Measurements from ENCODE around the gene CLPX.
"Not testable (repeated sequence)": the region's sequence is repeated elsewhere in the genome, so short reads cannot be mapped to it uniquely, and the experiment has no call there.

CLPX gene

DNA sequence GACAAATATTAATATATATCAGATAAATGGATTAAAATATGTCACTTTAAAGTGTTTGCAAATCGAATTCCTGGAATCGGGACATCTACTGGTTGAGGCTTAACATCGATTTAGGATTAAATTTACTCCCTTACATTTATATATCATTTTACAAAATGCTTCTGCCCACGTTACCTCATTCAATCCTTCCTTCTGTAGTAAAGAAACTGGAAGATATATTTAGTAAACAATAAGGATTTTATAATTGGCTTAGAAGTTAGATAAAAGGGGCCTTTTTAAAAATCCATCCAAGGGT lies 1.3 kb downstream of the CLPX start:
- peak overlapping the region; percentile 92 for H3K4me3 ChIP-seq (ENCODE audit: low read length)
- TF ChIP-seq, protein P1, sequence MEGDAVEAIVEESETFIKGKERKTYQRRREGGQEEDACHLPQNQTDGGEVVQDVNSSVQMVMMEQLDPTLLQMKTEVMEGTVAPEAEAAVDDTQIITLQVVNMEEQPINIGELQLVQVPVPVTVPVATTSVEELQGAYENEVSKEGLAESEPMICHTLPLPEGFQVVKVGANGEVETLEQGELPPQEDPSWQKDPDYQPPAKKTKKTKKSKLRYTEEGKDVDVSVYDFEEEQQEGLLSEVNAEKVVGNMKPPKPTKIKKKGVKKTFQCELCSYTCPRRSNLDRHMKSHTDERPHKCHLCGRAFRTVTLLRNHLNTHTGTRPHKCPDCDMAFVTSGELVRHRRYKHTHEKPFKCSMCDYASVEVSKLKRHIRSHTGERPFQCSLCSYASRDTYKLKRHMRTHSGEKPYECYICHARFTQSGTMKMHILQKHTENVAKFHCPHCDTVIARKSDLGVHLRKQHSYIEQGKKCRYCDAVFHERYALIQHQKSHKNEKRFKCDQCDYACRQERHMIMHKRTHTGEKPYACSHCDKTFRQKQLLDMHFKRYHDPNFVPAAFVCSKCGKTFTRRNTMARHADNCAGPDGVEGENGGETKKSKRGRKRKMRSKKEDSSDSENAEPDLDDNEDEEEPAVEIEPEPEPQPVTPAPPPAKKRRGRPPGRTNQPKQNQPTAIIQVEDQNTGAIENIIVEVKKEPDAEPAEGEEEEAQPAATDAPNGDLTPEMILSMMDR (conservative IDR thresholded peaks at IDR 0.05; ENCODE audit: low read length) = 0 out of 2 replicates have a peak, but pooled peaks have one; percentile 5
- DNase-seq (ENCODE audit: low read depth) = no peak

DNA sequence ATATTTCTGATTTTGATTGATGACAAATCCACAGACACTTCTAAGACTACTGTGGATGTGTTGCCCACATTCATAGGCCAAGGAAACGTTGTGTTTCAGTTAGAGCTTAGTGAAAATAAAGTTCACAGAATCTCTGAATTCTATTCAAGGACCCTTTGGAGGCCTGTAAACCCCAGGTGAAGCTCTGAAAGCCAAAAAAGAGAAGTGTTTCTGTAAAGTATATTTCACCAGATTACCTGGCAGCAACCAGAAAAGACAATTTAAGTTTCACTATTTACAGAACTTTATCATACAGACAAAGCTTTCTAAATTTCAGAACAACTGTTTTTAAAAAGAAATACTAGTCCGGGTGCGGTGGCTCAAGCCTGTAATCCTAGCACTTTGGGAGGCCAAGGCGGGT lies 2.6 kb downstream of the CLPX start:
- no peak for DNase-seq (ENCODE audit: low read depth)
- TF ChIP-seq, protein P1 (conservative IDR thresholded peaks at IDR 0.05; ENCODE audit: low read length) = no peak
- no peak overlapping the region for H3K4me3 ChIP-seq (ENCODE audit: low read length)

DNA sequence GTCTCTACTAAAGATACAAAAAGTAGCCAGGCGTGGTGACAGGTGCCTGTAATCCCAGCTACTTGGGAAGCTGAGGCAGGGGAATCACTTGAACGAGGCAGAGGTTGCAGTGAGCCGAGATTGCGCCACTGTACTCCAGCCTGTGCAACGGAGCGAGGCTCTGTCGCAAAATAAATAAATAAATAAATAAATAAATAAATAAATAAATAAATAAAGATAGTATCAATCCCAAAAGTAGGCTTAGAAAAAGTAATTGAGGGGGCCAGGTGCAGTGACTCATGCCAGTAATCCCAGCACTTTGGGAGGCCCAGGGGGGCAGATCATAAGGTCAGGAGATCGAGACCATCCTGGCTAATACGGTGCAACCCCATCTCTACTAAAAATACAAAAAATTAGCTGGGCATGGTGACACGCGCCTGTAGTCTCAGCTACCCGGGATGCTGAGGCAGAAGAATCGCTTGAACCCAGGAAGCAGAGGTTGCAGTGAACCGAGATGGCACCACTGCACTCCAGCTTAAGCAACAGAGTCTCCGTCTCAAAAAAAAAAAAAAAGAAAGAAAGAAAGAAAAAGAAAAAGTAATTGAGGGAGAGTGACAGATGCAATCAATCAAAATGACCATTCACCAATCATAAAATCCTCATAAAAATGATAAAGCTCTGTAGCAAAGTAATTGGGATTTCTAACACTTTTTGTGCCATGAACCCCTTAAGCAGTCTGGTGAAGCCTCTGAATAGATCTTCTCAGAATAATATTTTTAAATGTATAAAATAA lies 3.4 kb downstream of the CLPX start:
- not testable (repeated sequence) for H3K4me3 ChIP-seq (ENCODE audit: low read length); DNase-seq (ENCODE audit: low read depth)

DNA sequence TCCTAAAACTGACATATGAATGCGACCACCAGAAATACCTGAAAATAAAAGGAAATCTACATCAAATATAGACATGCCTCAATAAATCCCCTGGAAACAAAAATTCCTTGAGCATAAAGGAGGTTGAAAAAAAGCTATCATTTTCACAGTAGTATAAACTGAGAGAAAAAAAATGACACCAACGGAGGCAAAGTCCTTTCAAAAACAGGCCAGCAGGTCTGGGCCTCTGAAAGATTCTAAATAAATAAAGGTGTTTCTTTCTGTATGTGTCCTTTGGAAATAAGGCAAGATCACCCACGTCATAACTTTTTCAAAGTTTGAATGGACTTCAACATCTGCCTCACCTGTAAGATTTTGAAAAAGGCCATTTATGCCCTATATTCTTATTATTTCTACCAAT lies 5.0 kb downstream of the CLPX start:
- no peak overlapping the region for H3K4me3 ChIP-seq (ENCODE audit: low read length)
- TF ChIP-seq, protein P1 (conservative IDR thresholded peaks at IDR 0.05; ENCODE audit: low read length) = no peak
- DNase-seq (ENCODE audit: low read depth) = no peak

DNA sequence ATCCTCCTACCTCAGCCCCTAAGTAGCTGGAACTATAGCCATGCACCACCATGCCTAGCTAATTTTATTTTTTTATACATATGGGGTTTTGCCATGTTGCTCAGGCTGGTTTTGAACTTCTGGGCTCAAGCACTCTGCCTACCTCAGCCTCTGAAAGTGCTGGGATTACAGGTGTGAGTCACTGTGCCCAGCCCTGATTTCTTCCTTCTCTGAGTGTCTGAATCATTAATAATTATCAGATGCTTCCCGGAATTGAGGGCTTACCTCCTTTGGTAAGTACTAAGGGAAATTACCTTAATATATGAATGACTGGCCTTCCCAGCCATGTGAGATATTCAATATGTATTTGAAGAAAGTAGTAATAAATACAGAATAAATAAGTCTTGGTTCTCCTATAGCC lies 7.2 kb downstream of the CLPX start:
- H3K4me3 ChIP-seq (ENCODE audit: low read length) = no peak overlapping the region
- TF ChIP-seq, protein P1 (conservative IDR thresholded peaks at IDR 0.05; ENCODE audit: low read length) = no peak
- no peak for DNase-seq (ENCODE audit: low read depth)

DNA sequence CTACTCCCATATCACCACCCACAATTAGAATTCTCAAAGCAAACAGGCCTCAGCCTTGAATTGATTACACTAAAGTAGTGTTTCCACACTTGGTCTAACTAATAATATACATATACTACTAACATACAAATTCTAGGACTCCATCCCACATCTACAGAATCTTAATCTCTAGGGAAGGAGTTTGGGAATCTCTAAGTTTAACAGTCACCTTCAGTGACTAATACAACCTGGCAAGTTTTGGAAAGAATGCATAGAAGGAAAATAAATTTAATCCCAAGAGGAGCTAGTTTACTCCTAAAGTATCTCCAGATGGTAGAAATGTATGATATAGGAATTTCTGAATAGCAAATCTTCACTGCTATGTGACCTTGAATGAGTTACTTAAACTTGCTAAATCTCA lies 9.1 kb downstream of the CLPX start:
- TF ChIP-seq, protein P1 (conservative IDR thresholded peaks at IDR 0.05; ENCODE audit: low read length) = no peak
- H3K4me3 ChIP-seq (ENCODE audit: low read length) = no peak overlapping the region
- peak; percentile 13 for DNase-seq (ENCODE audit: low read depth)

DNA sequence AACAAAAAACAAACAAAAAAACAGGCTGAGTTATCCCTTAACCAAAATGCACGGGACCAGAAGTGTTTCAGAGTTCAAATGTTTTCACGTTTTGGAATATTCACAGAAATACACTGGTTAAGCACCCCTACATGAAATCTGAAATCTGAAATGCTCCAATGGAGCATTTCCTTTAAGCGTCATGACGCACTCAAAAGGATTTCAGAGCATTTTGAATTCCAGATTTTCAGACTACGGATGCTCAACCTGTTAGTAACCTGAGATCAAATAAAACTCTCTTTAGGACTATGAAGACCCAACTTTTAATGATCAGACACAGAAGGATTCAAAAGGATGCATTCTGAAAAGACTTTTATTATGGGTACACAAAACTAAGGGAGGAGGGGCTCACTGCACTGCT lies 9.6 kb downstream of the CLPX start:
- no peak overlapping the region for H3K4me3 ChIP-seq (ENCODE audit: low read length)
- DNase-seq (ENCODE audit: low read depth) = no peak
- TF ChIP-seq, protein P1 (conservative IDR thresholded peaks at IDR 0.05; ENCODE audit: low read length) = no peak
